NOMO-1 (cell line): ENCODE results near the gene NMB.
"Not testable (repeated sequence)": the region's sequence is repeated elsewhere in the genome, so short reads cannot be mapped to it uniquely, and the experiment has no call there.

Source experiments
- DNase-seq, 2 experiments: peaks; one replicate each; lab custom pipeline; 2025; ENCODE audit not compliant: unreplicated experiment in 2 of 2; lab: John Stamatoyannopoulos, UW

Gene NMB

GRCh38 chr15:84658080-84658787, at the start of gene NMB:
Gene NMB, minus strand, starts transcription at chr15:84658199. Its CDS starts 47 bp downstream, at chr15:84658152.
- DNase-seq, result peak; percentile 75 to 96

DNA sequence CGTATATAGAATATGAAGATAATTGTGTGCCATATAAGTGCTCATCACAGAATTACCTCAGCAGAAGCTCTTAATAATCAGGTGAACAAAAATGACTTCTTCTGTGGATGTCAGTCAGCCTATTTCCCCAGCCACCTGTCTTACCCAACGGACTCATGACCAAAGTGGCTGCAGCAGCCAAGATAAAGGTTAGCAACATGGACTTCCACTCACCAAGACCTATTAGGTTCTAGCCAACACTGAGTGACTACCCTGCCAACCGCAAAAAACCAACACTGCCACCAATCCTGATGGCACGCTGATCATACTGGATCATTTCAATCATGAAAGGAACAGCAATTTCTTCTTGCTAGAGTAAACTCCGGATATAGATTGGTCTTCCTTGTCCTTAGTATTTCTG, 45.8 kb upstream of the NMB start:
- no peak for DNase-seq

DNA sequence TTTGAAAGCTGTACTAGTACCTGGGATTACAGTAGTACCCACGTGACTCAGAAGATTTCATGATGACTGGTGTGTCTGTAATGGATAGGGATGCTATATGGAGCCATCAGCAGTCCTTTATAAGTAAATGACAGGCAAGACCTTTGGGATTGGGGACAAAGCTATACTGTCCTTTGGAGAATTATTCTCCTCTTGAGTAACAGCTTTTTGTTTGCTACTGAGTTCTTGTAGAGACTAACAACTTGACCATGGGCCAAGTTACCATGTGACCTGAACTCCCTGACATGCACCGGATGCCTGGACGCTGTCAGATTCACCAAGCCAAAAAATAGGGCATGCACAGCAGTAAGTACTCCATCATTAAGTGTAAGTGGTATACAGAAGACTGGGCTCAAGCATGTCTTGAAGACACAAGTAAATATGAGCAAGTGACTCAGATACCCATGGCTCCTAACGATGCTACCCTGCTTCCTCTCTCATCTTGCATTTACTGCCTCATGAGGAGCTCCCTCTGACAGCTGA, 45.0 kb upstream of the NMB start:
- DNase-seq, result no peak

- DNase-seq, result no peak
Measured at GRCh38 chr15:84699538-84700191, 41.7 kb upstream of the NMB start.

GRCh38 chr15:84697236-84697990, 39.4 kb upstream of the NMB start:
- no peak for DNase-seq

GRCh38 chr15:84696757-84697156, 38.8 kb upstream of the NMB start:
- DNase-seq, result no peak

- DNase-seq, result no peak
Measured at GRCh38 chr15:84690342-84690741, 32.3 kb upstream of the NMB start.

- no peak for DNase-seq
Measured at GRCh38 chr15:84689858-84690257, 31.9 kb upstream of the NMB start.

- DNase-seq, result not testable (repeated sequence)
Measured at GRCh38 chr15:84686446-84686845, 28.4 kb upstream of the NMB start.

DNA sequence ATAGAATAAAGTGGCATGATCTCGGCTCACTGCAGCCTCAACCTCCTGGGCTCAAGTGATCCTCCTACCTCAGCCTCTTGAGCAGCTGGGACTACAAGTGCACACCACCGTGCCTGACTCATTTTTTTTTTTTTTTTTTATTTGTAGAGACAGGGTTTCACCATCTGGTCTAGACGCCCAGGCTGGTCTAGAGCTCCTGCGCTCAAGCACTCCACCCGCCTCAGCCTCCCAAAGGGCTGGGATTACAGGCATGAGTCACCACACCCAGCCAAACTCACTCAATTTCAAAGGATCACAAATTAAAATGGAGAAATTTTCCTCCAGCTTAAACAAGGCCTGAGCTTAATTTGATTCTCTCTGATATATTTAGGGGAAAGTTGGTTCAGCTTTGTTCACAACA, 27.3 kb upstream of the NMB start:
- no peak for DNase-seq

- DNase-seq, result no peak
Measured at GRCh38 chr15:84684092-84684491, 26.1 kb upstream of the NMB start.

DNA sequence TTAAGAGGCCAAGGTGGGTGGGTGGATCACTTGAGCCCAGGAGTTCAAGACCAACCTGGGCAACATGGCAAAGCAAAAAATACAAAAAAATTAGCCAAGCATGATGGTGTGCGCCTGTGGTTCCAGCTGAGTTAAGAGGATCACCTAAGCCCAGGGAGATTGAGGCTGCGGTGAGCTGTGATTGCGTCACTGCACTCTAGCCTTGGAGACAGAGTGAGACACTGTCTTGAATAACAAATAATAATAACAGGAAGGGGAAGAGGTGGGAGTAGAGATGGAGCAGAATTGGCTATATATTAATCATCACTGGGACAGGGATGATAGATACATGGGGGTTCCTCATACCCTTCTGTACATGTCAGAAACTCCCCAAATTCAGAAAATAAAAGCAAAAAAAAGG, 23.8 kb upstream of the NMB start:
- no peak for DNase-seq

DNA sequence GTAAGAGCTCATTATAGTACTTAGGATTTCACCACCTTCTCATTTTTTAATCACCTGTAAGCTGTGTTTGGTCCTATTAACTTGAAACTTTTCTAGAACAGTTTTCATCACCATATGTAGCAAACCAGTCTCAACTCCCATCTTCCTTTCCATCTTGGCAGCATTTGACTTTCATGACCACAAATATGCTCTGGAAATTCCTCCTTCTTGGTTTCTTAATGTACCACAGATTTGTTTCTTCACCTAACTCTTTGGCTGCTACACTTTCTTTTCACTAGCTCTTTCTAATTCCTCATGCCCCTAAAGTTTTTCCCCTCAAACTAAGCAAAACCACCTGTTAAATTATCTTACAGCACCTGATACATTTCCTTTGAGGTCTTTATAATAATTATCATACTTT, 13.2 kb upstream of the NMB start:
- no peak for DNase-seq

- DNase-seq, result no peak
Measured at GRCh38 chr15:84669726-84670125, 11.7 kb upstream of the NMB start.

GRCh38 chr15:84668221-84668982, 10.4 kb upstream of the NMB start:
- no peak for DNase-seq

DNA sequence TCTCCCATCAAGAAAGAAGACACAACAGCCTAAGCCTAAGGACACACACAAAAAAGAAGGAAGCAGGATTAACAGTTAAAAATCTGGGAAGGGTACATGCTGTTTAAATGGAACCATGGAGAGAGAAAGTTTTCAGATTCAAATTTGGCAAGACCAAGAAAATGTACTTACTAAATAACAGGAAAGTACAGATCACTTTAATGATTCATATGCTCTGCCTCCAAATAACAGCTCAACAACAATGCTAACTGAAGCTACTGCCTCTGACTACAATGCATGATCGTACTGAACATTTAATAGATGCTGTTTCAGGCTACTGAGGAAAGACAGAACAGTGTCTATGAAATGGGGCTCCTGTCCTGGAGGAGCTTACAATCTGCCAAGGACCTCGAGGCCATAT, 8.4 kb upstream of the NMB start:
- DNase-seq, result no peak

- no peak for DNase-seq
Measured at GRCh38 chr15:84661001-84661400, 3.0 kb upstream of the NMB start.

- no peak for DNase-seq
Measured at GRCh38 chr15:84659904-84660781, 2.1 kb upstream of the NMB start.

DNA sequence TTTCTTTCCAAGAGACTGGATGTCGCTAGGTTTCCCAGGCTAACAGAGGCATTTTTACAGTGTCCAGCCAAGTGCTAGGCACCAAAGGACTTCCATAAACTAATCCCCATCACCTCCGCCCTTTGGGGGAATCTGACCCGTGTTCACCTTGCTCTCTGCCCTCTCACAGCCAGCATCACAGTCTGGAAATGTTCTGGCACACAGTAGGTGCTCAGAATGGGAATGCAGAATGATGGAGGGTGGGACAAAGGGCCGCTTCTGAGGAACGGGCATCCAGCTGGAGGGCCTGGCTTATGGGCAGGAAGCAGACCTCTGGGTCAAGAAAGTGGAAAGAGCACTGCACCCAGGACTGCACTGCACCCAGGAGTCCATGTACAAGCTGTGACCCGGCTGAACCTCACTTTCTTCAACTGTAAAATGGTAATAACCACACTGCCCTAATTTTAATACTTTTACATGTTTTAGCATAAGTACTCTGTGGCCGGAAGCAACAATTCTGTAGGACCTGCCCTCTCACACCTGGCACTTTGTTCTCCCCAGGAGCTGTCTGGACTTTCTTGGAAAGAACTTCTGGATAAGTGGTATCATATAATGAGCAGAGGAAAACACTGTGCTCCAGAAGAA, 901 bp upstream of the NMB start:
- no peak for DNase-seq

DNA sequence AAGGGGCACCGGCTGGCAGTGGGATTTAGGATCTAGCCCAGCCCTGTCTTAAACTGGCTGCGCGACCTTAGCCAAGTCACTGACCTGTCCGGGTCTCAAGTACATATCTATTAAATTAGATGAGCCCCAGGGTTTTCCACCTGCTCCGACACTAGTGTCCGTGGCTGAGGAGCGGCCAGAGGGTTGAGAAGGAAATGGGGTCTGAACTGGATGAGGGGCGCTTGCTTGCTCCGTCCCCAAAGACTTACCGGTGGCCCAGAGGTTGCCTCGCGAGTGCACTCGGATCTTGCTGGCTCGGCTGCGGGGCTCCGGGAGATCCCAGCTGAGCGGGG, 285 bp downstream of the NMB start:
- DNase-seq, result no peak
